WTC11 (cell line): Measurements from ENCODE around the gene PDZK1IP1. TPM values are rescaled to one million over a fixed set of nuclear protein-coding genes. Genes with fewer than 3 reads are reported as not detected.

Experiments
- ATAC-seq: fragments of 200-7000 bp; cut with Tn5 transposase; 2 replicates; pipeline ENCODE4 v1.10.0; 2021; ENCODE audit warnings: mild to moderate bottlenecking, moderate library complexity
- Bru-seq: library from RNA; stranded (reverse); fragments of 400-500 nt; gene quantifications from one replicate; lab custom pipeline; 2021; lab: Mats Ljungman, UMichigan
- CTCF ChIA-PET: fragments of 300-600 bp; sonication (Branson Sonifier 250); formaldehyde crosslinking; loops from one replicate; lab custom pipeline; 2021; ENCODE audit warnings: antibody characterized with exemption; lab: Charles Lee
- POLR2A ChIA-PET: fragments of 350-600 bp; sonication (Branson Sonifier 250); formaldehyde crosslinking; loops from one replicate; lab custom pipeline; 2021; ENCODE audit warnings: antibody characterized with exemption; lab: Charles Lee
- DNase-seq: peaks from one replicate; pipeline ENCODE4 v3.0.0; 2021; ENCODE audit warnings: low spot score
- H3K27ac Mint-ChIP-seq: 2 replicates; pipeline ENCODE4 v1.8.0; 2021; ENCODE audit warnings: mixed read lengths
- H3K27me3 Mint-ChIP-seq: 2 replicates; pipeline ENCODE4 v1.8.0; 2021; ENCODE audit warnings: low read depth, mild to moderate bottlenecking, moderate library complexity, mixed read lengths
- H3K36me3 Mint-ChIP-seq: 2 replicates; pipeline ENCODE4 v1.8.0; 2021; ENCODE audit warnings: mixed read lengths
- H3K4me1 Mint-ChIP-seq: 2 replicates; pipeline ENCODE4 v1.8.0; 2022; ENCODE audit warnings: mixed read lengths
- H3K4me3 Mint-ChIP-seq: 2 replicates; pipeline ENCODE4 v1.8.0; 2021; ENCODE audit warnings: mild to moderate bottlenecking, moderate library complexity, mixed read lengths
- H3K9me3 Mint-ChIP-seq: 2 replicates; pipeline ENCODE4 v1.8.0; 2021; ENCODE audit warnings: mixed read lengths
- ATF2 ChIP-seq: sonication (generic); formaldehyde crosslinking; IDR thresholded peaks from 2 replicates; pipeline ENCODE4 v1.8.1; 2022; ENCODE audit warnings: low read depth, missing genetic modification reagents, borderline replicate concordance
- ATF6 ChIP-seq: sonication (generic); formaldehyde crosslinking; IDR thresholded peaks from 2 replicates; pipeline ENCODE4 v1.8.1; 2023; ENCODE audit warnings: mild to moderate bottlenecking, missing genetic modification reagents
- CBFB ChIP-seq: sonication (generic); formaldehyde crosslinking; IDR thresholded peaks from 2 replicates; pipeline ENCODE4 v1.8.1; 2022; ENCODE audit warnings: mild to moderate bottlenecking, low read depth, missing genetic modification reagents
- CREB1 ChIP-seq: sonication (generic); formaldehyde crosslinking; IDR thresholded peaks from 2 replicates; pipeline ENCODE4 v1.8.0; 2023; ENCODE audit warnings: mild to moderate bottlenecking, missing genetic modification reagents
- CREM ChIP-seq: sonication (generic); formaldehyde crosslinking; IDR thresholded peaks from 2 replicates; pipeline ENCODE4 v1.8.1; 2022; ENCODE audit warnings: mild to moderate bottlenecking, missing genetic modification reagents, moderate library complexity
- E2F1 ChIP-seq: sonication (generic); formaldehyde crosslinking; IDR thresholded peaks from 2 replicates; pipeline ENCODE4 v1.8.0; 2022; ENCODE audit warnings: mild to moderate bottlenecking, missing genetic modification reagents
- E2F5 ChIP-seq: sonication (generic); formaldehyde crosslinking; IDR thresholded peaks from 2 replicates; pipeline ENCODE4 v1.8.1; 2022; ENCODE audit warnings: mild to moderate bottlenecking, moderate library complexity, missing genetic modification reagents
- ERG ChIP-seq: fragments of 250-450 bp; sonication (Bioruptor Pico); IDR thresholded peaks from 2 replicates; pipeline ENCODE4 v1.8.0; 2021; ENCODE audit warnings: mild to moderate bottlenecking
- FOXP4 ChIP-seq: sonication (generic); formaldehyde crosslinking; IDR thresholded peaks from 2 replicates; pipeline ENCODE4 v1.8.0; 2022; ENCODE audit warnings: mild to moderate bottlenecking, missing genetic modification reagents
- HMGA2 ChIP-seq: fragments of 250-450 bp; sonication (Bioruptor Pico); IDR thresholded peaks from 2 replicates; pipeline ENCODE4 v1.4.0; 2021; ENCODE audit warnings: mild to moderate bottlenecking, moderate library complexity
- JAZF1 ChIP-seq: fragments of 250-450 bp; sonication (Bioruptor Pico); IDR thresholded peaks from 2 replicates; pipeline ENCODE4 v1.9.0; 2021; ENCODE audit warnings: moderate library complexity, mild to moderate bottlenecking, inconsistent platforms
- MAX ChIP-seq: sonication (generic); formaldehyde crosslinking; IDR thresholded peaks from 2 replicates; pipeline ENCODE4 v1.8.0; 2022; ENCODE audit warnings: mild to moderate bottlenecking, missing genetic modification reagents
- MLX ChIP-seq: sonication (generic); formaldehyde crosslinking; IDR thresholded peaks from 2 replicates; pipeline ENCODE4 v1.8.1; 2023; ENCODE audit warnings: mild to moderate bottlenecking, missing genetic modification reagents, moderate library complexity
- NFE2L1 ChIP-seq: sonication (generic); formaldehyde crosslinking; IDR thresholded peaks from 2 replicates; pipeline ENCODE4 v1.8.1; 2023; ENCODE audit warnings: missing genetic modification reagents
- NFYB ChIP-seq: sonication (generic); formaldehyde crosslinking; conservative IDR thresholded peaks from 2 replicates; pipeline ENCODE4 v1.8.0; 2022; ENCODE audit warnings: low read depth, missing genetic modification reagents
- NR1H2 ChIP-seq: sonication (generic); formaldehyde crosslinking; IDR thresholded peaks from 2 replicates; pipeline ENCODE4 v1.9.0; 2021; ENCODE audit warnings: mild to moderate bottlenecking, moderate library complexity, missing genetic modification reagents
- NR3C1 ChIP-seq: sonication (generic); formaldehyde crosslinking; conservative IDR thresholded peaks from 2 replicates; pipeline ENCODE4 v1.8.1; 2023; ENCODE audit warnings: low read depth, mild to moderate bottlenecking, missing genetic modification reagents
- RORB ChIP-seq: fragments of 250-450 bp; sonication (Bioruptor Pico); IDR thresholded peaks from 2 replicates; pipeline ENCODE4 v1.9.0; 2021; ENCODE audit warnings: mild to moderate bottlenecking
- TEAD1 ChIP-seq: sonication (generic); formaldehyde crosslinking; IDR thresholded peaks from 2 replicates; pipeline ENCODE4 v1.8.0; 2022; ENCODE audit warnings: mild to moderate bottlenecking, missing genetic modification reagents
- ZBTB21 ChIP-seq: sonication (generic); formaldehyde crosslinking; IDR thresholded peaks from 2 replicates; pipeline ENCODE4 v1.8.1; 2023; ENCODE audit warnings: mild to moderate bottlenecking, missing genetic modification reagents, borderline replicate concordance
- ZNF121 ChIP-seq: sonication (generic); formaldehyde crosslinking; IDR thresholded peaks from 2 replicates; pipeline ENCODE4 v1.8.0; 2023; ENCODE audit warnings: missing genetic modification reagents
- ZNF416 ChIP-seq: fragments of 250-450 bp; sonication (Bioruptor Pico); IDR thresholded peaks from 2 replicates; pipeline ENCODE4 v1.9.0; 2021; ENCODE audit warnings: mild to moderate bottlenecking, inconsistent platforms
- ZSCAN18 ChIP-seq: fragments of 250-450 bp; sonication (Bioruptor Pico); IDR thresholded peaks from 2 replicates; pipeline ENCODE4 v2.1.2; 2022; ENCODE audit warnings: mild to moderate bottlenecking, moderate library complexity
- long read RNA-seq, 3 experiments: library from RNA in 1 of 3; library from capped mRNA in 1 of 3; library from polyadenylated mRNA in 1 of 3; unstranded in 2 of 3; stranded (forward) in 1 of 3; transcript quantifications; one replicate each; pipeline ENCODE4 v2.0.0, GENCODE V29; 2021
- total RNA-seq: library from RNA; stranded (reverse); gene quantifications from 3 replicates; pipeline ENCODE4 v1.2.3, GENCODE V29; 2021

Gene PDZK1IP1
- total RNA-seq (not detected in 3 replicates), Bru-seq, nascent RNA (not detected)
- long read RNA-seq, experiment 1 = 0 reads
- long read RNA-seq, experiment 2 = 0 reads
- long read RNA-seq, experiment 3 = 0 reads

- DNase-seq (peak; percentile 34), ATAC-seq (peak; percentile 8)
- no peak within 1 kb of the TSS for H3K27ac Mint-ChIP-seq
- no peaks in the 10 kb centered on the region for H3K36me3 Mint-ChIP-seq
- peaks cover 42% of the 10 kb centered on the region for H3K27me3 Mint-ChIP-seq
- CTCF ChIA-PET = interaction anchor here (0.9 to 7.3 kb wide), 7 partner anchors 10 to 565 kb away, joined by 3 to 152 read pairs (median 3); partner anchors contain the start of gene FOXD2
- POLR2A ChIA-PET = interaction anchor here (1.3 kb wide), 1 partner anchor 11 kb away, joined by 3 read pairs; no protein-coding TSS in a partner anchor
- H3K4me1 Mint-ChIP-seq = peaks cover 37% of the 10 kb centered on the region
- H3K4me3 Mint-ChIP-seq = no peak within 1 kb of the TSS
- no peaks in the 10 kb centered on the region for H3K9me3 Mint-ChIP-seq
- TF ChIP-seq CBFB (CRISPR knock-in tag) (no peak), NR1H2 (CRISPR knock-in tag) (no peak), NFYB (no peak), JAZF1 (no peak), RORB (CRISPR knock-in tag) (no peak), E2F1 (CRISPR knock-in tag) (no peak), ZNF416 (CRISPR knock-in tag) (no peak), TEAD1 (CRISPR knock-in tag) (no peak), CREB1 (CRISPR knock-in tag) (no peak)
Measured at GRCh38 chr1:47189844-47190508, at the start of gene PDZK1IP1. Gene PDZK1IP1 (minus strand): TSS chr1:47190036. CDS start chr1:47189932, 104 bp downstream.

- TF ChIP-seq ZSCAN18 (CRISPR knock-in tag) = no peak
- TF ChIP-seq FOXP4 (CRISPR knock-in tag) = no peak
- TF ChIP-seq ATF6 (CRISPR knock-in tag) = no peak
- no peak for TF ChIP-seq HMGA2 (CRISPR knock-in tag)
- no peak for TF ChIP-seq ATF2 (CRISPR knock-in tag)
- no peak for TF ChIP-seq E2F5 (CRISPR knock-in tag)
- TF ChIP-seq MAX = no peak
- TF ChIP-seq NFE2L1 (CRISPR knock-in tag) = no peak
- TF ChIP-seq ERG (CRISPR knock-in tag) = no peak
- no peak for TF ChIP-seq NR3C1 (CRISPR knock-in tag)
- no peak for TF ChIP-seq MLX (CRISPR knock-in tag)
- TF ChIP-seq ZBTB21 (CRISPR knock-in tag) = no peak
- no peak for TF ChIP-seq ZNF121
- TF ChIP-seq CREM = no peak
- H3K36me3 Mint-ChIP-seq = no peaks in the 10 kb centered on the region
- no peaks in the 10 kb centered on the region for H3K9me3 Mint-ChIP-seq
- peaks cover 83% of the 10 kb centered on the region for H3K27me3 Mint-ChIP-seq
- no peak for DNase-seq
- H3K4me1 Mint-ChIP-seq = peaks cover 21% of the 10 kb centered on the region
- H3K27ac Mint-ChIP-seq = no peak overlapping the region
- CTCF ChIA-PET = interaction anchor here (0.7 to 2.0 kb wide), 5 partner anchors 23 to 706 kb away, joined by 3 to 16 read pairs (median 4); no protein-coding TSS in a partner anchor
- no peak overlapping the region for H3K4me3 Mint-ChIP-seq
- no peak for ATAC-seq
- POLR2A ChIA-PET = no interaction called here
Measured at GRCh38 chr1:47238935-47239592, 49.2 kb upstream of the PDZK1IP1 start.
